T-cell (primary cell): ENCODE results near the gene KCNQ1OT1. TPM values are rescaled to one million over a fixed set of nuclear protein-coding genes. Genes with fewer than 3 reads are reported as not detected.

Experiments used
- ATAC-seq, 4 experiments: fragments of 200-7000 bp in 3 of 4; fragments of 150-1000 bp in 1 of 4; cut with Tn5 transposase; replicated peaks in 1 of 4; 1 replicate in 3 of 4; 2 replicates in 1 of 4; pipeline ENCODE4 v1.10.0; 2021; ENCODE audit warnings: moderate library complexity in 3 of 4, mild to moderate bottlenecking in 2 of 4, moderate number of reproducible peaks in 1 of 4
- CTCF ChIA-PET, 2 donors: fragments of 300-600 bp; sonication (Branson Sonifier 250); formaldehyde crosslinking; loops; one replicate each; lab custom pipeline; 2022; ENCODE audit warnings: antibody characterized with exemption in 2 of 2; lab: Charles Lee
- POLR2A ChIA-PET, 2 donors: fragments of 300-600 bp; sonication (Branson Sonifier 250); formaldehyde crosslinking; loops; one replicate each; lab custom pipeline; 2022; ENCODE audit warnings: antibody characterized with exemption in 2 of 2; lab: Charles Lee
- DNase-seq, 35 experiments: peaks; one replicate each; pipeline versions ENCODE4 v3.0.0 to v3.0.0-alpha.2; 2013 to 2023
- H3K27ac ChIP-seq: one replicate; pipeline ENCODE4 v1.5.1; 2013; ENCODE audit warnings: low read length
- H3K27me3 ChIP-seq, 2 experiments: replicated peaks in 1 of 2; 1 replicate in 1 of 2; 2 replicates in 1 of 2; pipeline versions ENCODE4 v1.6.1 to v1.7.0; 2013; ENCODE audit warnings: low read length in 1 of 2, mixed read lengths in 1 of 2; ENCODE audit not compliant: control insufficient read depth in 2 of 2, insufficient read depth in 2 of 2; ENCODE audit errors: extremely low read depth in 1 of 2
- H3K36me3 ChIP-seq, 2 donors: 1 replicate in 1 of 2; 2 replicates in 1 of 2; pipeline versions ENCODE4 v1.6.1 to v1.7.0; 2013; ENCODE audit warnings: low read length in 1 of 2; ENCODE audit not compliant: control insufficient read depth in 2 of 2, insufficient read depth in 1 of 2; ENCODE audit errors: extremely low read depth in 1 of 2
- H3K4me1 ChIP-seq, 2 experiments: 1 replicate in 1 of 2; 2 replicates in 1 of 2; pipeline versions ENCODE4 v1.6.1 to v1.7.0; 2013; ENCODE audit warnings: low read length in 2 of 2, mixed read lengths in 1 of 2; ENCODE audit not compliant: insufficient read depth in 2 of 2, control insufficient read depth in 1 of 2; ENCODE audit errors: extremely low read depth in 1 of 2
- H3K4me3 ChIP-seq, 2 donors: 1 replicate in 1 of 2; 2 replicates in 1 of 2; pipeline versions ENCODE4 v1.5.1 to v1.7.0; 2013; ENCODE audit warnings: mild to moderate bottlenecking in 2 of 2, low read length in 1 of 2, moderate library complexity in 1 of 2; ENCODE audit not compliant: control insufficient read depth in 1 of 2; ENCODE audit errors: extremely low read depth in 1 of 2
- H3K9me3 ChIP-seq: 2 replicates; pipeline ENCODE4 v1.7.0; 2013
- H3K27ac Mint-ChIP-seq, 2 donors: one replicate each; pipeline ENCODE4 v1.8.0; 2020 to 2021; ENCODE audit warnings: mild to moderate bottlenecking in 2 of 2, mixed read lengths in 2 of 2
- H3K27me3 Mint-ChIP-seq, 2 donors: one replicate each; pipeline ENCODE4 v1.8.0; 2021 to 2022; ENCODE audit warnings: mixed read lengths in 2 of 2
- H3K36me3 Mint-ChIP-seq: one replicate; pipeline ENCODE4 v1.8.0; 2021; ENCODE audit warnings: mixed read lengths
- H3K4me1 Mint-ChIP-seq, 3 donors: one replicate each; pipeline ENCODE4 v1.8.0; 2020 to 2022; ENCODE audit warnings: mixed read lengths in 3 of 3, mild to moderate bottlenecking in 1 of 3
- H3K4me3 Mint-ChIP-seq, 3 donors: one replicate each; pipeline ENCODE4 v1.8.0; 2020 to 2022; ENCODE audit warnings: mild to moderate bottlenecking in 3 of 3, mixed read lengths in 3 of 3, moderate library complexity in 3 of 3
- H3K9me3 Mint-ChIP-seq, 3 donors: one replicate each; pipeline ENCODE4 v1.8.0; 2020 to 2022; ENCODE audit warnings: mixed read lengths in 3 of 3
- WGBS: methylation state at CpG from one replicate; pipeline ENCODE4 v1.1.5; 2013; ENCODE audit warnings: missing lambda C conversion rate; ENCODE audit not compliant: insufficient coverage; 5-methylcytosine and 5-hydroxymethylcytosine counted together
- total RNA-seq, 35 experiments: library from RNA in 6 of 35; stranded (reverse) in 6 of 35; fragments of 120-200 nt in 1 of 35; gene quantifications; one replicate each; pipeline versions ENCODE4 v1.2.1 to v1.2.4 and lab custom pipeline; 2013 to 2026

The KCNQ1OT1 gene
- total RNA-seq, 5 donors from 2014 or later (not counting 1 experiment from before 2014, with no cell fraction given): 0.30 to 0.42 (median 0.35) TPM

DNA sequence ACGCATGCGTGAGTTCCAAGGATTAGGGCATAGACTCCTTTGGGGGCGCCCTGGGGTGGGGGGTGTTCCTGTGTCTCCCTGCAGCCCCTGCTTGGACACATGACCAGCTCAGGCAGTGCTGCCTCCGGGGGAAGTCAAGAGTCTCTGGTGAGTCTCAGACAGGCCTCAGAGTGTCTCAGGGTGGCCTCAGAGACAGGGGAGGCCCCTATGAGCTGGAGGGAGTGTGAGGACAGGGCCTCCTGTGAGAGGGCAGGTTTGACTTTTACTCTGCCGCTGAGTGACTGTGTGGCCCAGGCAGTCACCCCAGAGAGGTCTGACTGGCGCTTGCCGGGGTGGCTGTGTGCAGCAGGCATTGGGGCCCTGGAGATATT is 41.2 kb upstream of the KCNQ1OT1 start:
- H3K4me1 Mint-ChIP-seq: peaks cover 0 to 5% (median 0%) of the 10 kb centered on the region in 3 donors
- H3K9me3 Mint-ChIP-seq: no peaks in the 10 kb centered on the region
- H3K27me3 ChIP-seq: no peaks in the 10 kb centered on the region
- H3K4me3 ChIP-seq: no peak overlapping the region
- no peaks in the 10 kb centered on the region for H3K9me3 ChIP-seq
- H3K27me3 Mint-ChIP-seq: no peaks in the 10 kb centered on the region
- no peaks in the 10 kb centered on the region for H3K4me1 ChIP-seq
- no peaks in the 10 kb centered on the region for H3K36me3 ChIP-seq
- DNase-seq (no peak), ATAC-seq (no peak)
- ChIA-PET POLR2A (no interaction called here), CTCF (no interaction called here)
- H3K4me3 Mint-ChIP-seq: no peak overlapping the region
- H3K36me3 Mint-ChIP-seq: peaks cover 4% of the 10 kb centered on the region
- H3K27ac ChIP-seq: no peak overlapping the region
- 81% methylated on average over 5 of the region's 7 CpGs for WGBS
- no peak overlapping the region for H3K27ac Mint-ChIP-seq

- 87% methylated on average over 16 of the region's 17 CpGs for WGBS
- POLR2A ChIA-PET: no interaction called here
- no peaks in the 10 kb centered on the region for H3K27me3 Mint-ChIP-seq
These were observed 40.6 kb upstream of the KCNQ1OT1 start for GRCh38 chr11:2740275-2740940.

DNA sequence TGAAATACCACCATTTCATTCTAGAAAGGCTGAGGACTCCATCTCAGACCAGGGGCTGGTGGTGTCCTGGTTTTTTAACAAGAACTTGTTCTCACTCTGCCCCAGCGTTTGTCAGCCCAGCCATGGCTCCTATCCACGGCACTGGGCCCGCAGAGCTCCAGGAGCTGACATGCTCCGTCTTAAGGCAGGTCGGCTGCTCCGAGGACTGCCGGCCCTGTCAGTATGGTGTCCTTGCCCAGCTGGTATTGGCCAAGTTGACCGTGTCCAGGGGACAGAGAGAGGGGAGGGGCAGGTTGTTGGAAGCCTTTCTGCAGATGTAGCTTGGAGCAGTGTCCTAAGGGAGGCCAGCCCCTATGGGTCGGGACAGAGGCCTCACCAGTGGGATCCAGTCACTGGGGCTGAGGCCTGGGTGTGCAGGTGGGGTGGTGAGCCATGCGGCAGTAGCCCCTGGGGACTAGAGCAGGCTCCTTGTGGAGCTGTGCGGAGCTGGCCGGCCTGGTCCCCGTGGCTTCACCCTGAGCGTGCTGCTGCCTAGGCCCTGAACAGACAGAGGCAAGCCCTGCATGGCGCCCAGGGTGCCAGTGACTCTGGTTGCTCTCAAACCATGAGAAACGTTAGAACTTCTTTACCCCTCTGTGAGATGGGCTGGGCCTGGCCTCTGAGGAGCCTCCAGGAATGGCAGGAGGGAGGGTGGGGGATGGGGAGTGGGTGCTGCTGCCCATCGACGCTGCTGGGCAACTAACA is 39.9 kb upstream of the KCNQ1OT1 start:
- Mint-ChIP-seq H3K9me3 (no peaks in the 10 kb centered on the region), H3K27ac (no peak overlapping the region), H3K27me3 (no peaks in the 10 kb centered on the region), H3K36me3 (peaks cover 3% of the 10 kb centered on the region), H3K4me1 (peaks cover 0 to 5% (median 0%) of the 10 kb centered on the region in 3 donors), H3K4me3 (no peak overlapping the region)
- ChIA-PET POLR2A (no interaction called here), CTCF (interaction anchor here in 1 of 2 donors (0.6 kb wide), 1 partner anchor 869 kb away, joined by 5 read pairs; no protein-coding TSS in a partner anchor)
- Histone ChIP-seq H3K36me3 (no peaks in the 10 kb centered on the region), H3K27ac (no peak overlapping the region), H3K4me3 (no peak overlapping the region), H3K27me3 (peaks cover 0 to 4% of the 10 kb centered on the region in 2 experiments), H3K4me1 (no peaks in the 10 kb centered on the region), H3K9me3 (no peaks in the 10 kb centered on the region)
- DNase-seq: no peak
- 94% methylated on average over 12 of the region's 18 CpGs for WGBS
- ATAC-seq: no peak

More at GRCh38 chr11:2740275-2740940, 40.6 kb upstream of the KCNQ1OT1 start:
- Histone ChIP-seq H3K27me3 (peaks cover 0 to 1% of the 10 kb centered on the region in 2 experiments), H3K4me1 (no peaks in the 10 kb centered on the region), H3K9me3 (no peaks in the 10 kb centered on the region), H3K27ac (no peak overlapping the region), H3K36me3 (no peaks in the 10 kb centered on the region), H3K4me3 (no peak overlapping the region)
- CTCF ChIA-PET: interaction anchor here in 1 of 2 donors (0.6 kb wide), 1 partner anchor 868 kb away, joined by 5 read pairs; no protein-coding TSS in a partner anchor
- Mint-ChIP-seq H3K4me1 (peaks cover 0 to 5% (median 0%) of the 10 kb centered on the region in 3 donors), H3K27ac (no peak overlapping the region), H3K4me3 (no peak overlapping the region), H3K36me3 (peaks cover 4% of the 10 kb centered on the region), H3K9me3 (no peaks in the 10 kb centered on the region)
- DNase-seq (no peak), ATAC-seq (no peak)

DNA sequence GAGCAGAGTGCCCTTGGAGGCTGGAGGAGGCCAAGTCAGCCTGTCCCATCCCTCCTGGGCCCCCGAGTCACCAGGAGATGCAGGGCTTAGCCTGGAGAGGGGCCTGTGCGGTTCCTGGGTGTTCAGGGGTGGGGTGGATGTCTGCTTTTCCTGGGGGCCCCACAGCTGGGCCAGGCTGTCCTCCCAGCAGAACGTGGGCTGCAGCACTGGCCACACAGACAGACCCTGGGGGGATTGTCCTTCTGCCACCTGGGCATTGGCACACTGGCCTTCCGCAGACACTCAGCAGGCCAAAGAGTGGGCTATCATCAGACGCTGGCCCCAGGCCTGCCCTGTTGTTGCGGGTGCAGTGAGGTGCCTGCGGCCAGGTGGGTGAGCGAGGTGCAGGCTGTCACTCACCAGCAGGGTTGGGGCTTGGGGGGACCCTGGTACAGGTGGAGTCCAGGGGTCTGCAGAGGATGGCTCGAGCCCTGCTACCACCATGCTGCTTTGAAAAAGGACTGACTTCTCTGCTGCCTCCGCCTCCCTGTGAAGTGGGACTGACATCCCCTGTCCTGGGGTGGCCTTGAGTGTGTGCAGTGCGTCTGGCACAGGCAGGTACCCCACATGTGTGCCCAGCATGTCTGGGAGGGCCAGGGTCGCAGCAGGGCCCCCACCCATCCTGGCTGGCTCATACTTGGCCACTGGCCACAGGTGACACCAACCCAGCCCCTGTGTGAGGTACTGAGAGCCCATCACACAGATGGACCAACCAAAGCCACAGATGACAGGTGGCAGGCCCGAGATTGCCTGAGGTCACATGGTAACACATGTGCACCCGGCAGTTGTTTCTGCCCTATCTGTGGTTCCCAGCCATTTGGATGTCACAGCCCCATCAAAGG is 39.0 kb upstream of the KCNQ1OT1 start:
- no peak overlapping the region for H3K27ac Mint-ChIP-seq

GRCh38 chr11:2737866-2738265 is 38.1 kb upstream of the KCNQ1OT1 start:
- no peaks in the 10 kb centered on the region for H3K4me1 ChIP-seq
- H3K4me3 Mint-ChIP-seq: no peak overlapping the region
- ChIA-PET CTCF (no interaction called here), POLR2A (no interaction called here)
- no peaks in the 10 kb centered on the region for H3K36me3 ChIP-seq
- no peak overlapping the region for H3K27ac Mint-ChIP-seq
- H3K27me3 Mint-ChIP-seq: no peaks in the 10 kb centered on the region
- no peaks in the 10 kb centered on the region for H3K9me3 Mint-ChIP-seq
- DNase-seq (no peak), ATAC-seq (no peak)
- H3K9me3 ChIP-seq: no peaks in the 10 kb centered on the region
- peaks cover 0 to 4% of the 10 kb centered on the region in 2 experiments for H3K27me3 ChIP-seq
- no peaks in the 10 kb centered on the region for H3K36me3 Mint-ChIP-seq
- no peak overlapping the region for H3K4me3 ChIP-seq
- H3K4me1 Mint-ChIP-seq: peaks cover 0 to 5% (median 0%) of the 10 kb centered on the region in 3 donors
- H3K27ac ChIP-seq: no peak overlapping the region
- WGBS: 78% methylated on average over 3 of the region's 5 CpGs

More for the DNA sequence above, 39.0 kb upstream of the KCNQ1OT1 start:
- H3K9me3 ChIP-seq: no peaks in the 10 kb centered on the region
- DNase-seq (no peak), ATAC-seq (no peak)
- no peak overlapping the region for H3K27ac ChIP-seq
- no peaks in the 10 kb centered on the region for H3K36me3 ChIP-seq
- ChIA-PET CTCF (no interaction called here), POLR2A (no interaction called here)
- peaks cover 0 to 5% (median 0%) of the 10 kb centered on the region in 3 donors for H3K4me1 Mint-ChIP-seq
- H3K4me3 Mint-ChIP-seq: no peak overlapping the region
- no peaks in the 10 kb centered on the region for H3K4me1 ChIP-seq
- H3K27me3 ChIP-seq: peaks cover 0 to 4% of the 10 kb centered on the region in 2 experiments
- H3K27me3 Mint-ChIP-seq: no peaks in the 10 kb centered on the region
- WGBS: 86% methylated on average over 10 of the region's 14 CpGs
- H3K9me3 Mint-ChIP-seq: no peaks in the 10 kb centered on the region
- no peak overlapping the region for H3K4me3 ChIP-seq
- no peaks in the 10 kb centered on the region for H3K36me3 Mint-ChIP-seq

DNA sequence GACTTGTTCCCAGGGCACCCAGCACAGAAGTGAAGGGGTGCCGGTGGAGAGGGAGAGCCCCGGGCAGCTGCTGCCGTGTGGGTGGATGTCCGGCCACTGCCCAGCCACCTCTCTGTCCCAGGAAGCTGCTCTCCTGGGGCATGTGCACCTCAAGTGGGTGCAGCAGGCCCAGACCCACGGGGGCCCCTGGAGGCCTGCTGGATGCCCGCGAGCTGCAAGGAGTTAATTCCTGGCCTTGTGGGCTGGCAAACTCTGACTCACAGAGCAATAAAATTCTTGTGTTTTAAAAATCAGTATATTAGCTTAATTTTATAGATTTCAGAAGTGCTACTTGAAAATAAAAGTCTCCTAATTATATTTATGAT is 37.4 kb upstream of the KCNQ1OT1 start:
- H3K27ac ChIP-seq: no peak overlapping the region
- ATAC-seq (no peak), DNase-seq (no peak)
- no peak overlapping the region for H3K4me3 ChIP-seq
- peaks cover 0 to 5% (median 0%) of the 10 kb centered on the region in 3 donors for H3K4me1 Mint-ChIP-seq
- no peaks in the 10 kb centered on the region for H3K9me3 Mint-ChIP-seq
- H3K27ac Mint-ChIP-seq: no peak overlapping the region
- H3K4me3 Mint-ChIP-seq: no peak overlapping the region
- WGBS: 89% methylated on average over 3 of the region's 7 CpGs
- H3K9me3 ChIP-seq: no peaks in the 10 kb centered on the region
- H3K36me3 ChIP-seq: no peaks in the 10 kb centered on the region
- H3K27me3 ChIP-seq: peaks cover 0 to 4% of the 10 kb centered on the region in 2 experiments
- POLR2A ChIA-PET: no interaction called here
- CTCF ChIA-PET: no interaction called here
- H3K27me3 Mint-ChIP-seq: no peaks in the 10 kb centered on the region
- H3K36me3 Mint-ChIP-seq: no peaks in the 10 kb centered on the region
- no peaks in the 10 kb centered on the region for H3K4me1 ChIP-seq
